Astrocyte of the spinal cord (primary cell): ENCODE results near the gene NT5C3B.
"Not testable (repeated sequence)": the region's sequence is repeated elsewhere in the genome, so short reads cannot be mapped to it uniquely, and the experiment has no call there.

Experiments
- DNase-seq: peaks from one replicate; pipeline ENCODE4 v3.0.0; 2011; ENCODE audit warnings: low read depth, low spot score
- H3K4me3 ChIP-seq: 2 replicates; pipeline ENCODE4 v1.5.1; 2011; ENCODE audit warnings: low read depth, mild to moderate bottlenecking, low read length, moderate library complexity
- in situ Hi-C: cut with HindIII; loops from 2 replicates; pipeline ENCODE4 v1.10.0; 2017; ENCODE audit warnings: low sequenced_read_pairs
- TF ChIP-seq, protein P1 (sequence below): IDR thresholded peaks from 2 replicates; pipeline ENCODE4 v1.5.1; 2012; ENCODE audit warnings: low read depth, mild to moderate bottlenecking, low read length, inconsistent platforms

Gene NT5C3B

DNA sequence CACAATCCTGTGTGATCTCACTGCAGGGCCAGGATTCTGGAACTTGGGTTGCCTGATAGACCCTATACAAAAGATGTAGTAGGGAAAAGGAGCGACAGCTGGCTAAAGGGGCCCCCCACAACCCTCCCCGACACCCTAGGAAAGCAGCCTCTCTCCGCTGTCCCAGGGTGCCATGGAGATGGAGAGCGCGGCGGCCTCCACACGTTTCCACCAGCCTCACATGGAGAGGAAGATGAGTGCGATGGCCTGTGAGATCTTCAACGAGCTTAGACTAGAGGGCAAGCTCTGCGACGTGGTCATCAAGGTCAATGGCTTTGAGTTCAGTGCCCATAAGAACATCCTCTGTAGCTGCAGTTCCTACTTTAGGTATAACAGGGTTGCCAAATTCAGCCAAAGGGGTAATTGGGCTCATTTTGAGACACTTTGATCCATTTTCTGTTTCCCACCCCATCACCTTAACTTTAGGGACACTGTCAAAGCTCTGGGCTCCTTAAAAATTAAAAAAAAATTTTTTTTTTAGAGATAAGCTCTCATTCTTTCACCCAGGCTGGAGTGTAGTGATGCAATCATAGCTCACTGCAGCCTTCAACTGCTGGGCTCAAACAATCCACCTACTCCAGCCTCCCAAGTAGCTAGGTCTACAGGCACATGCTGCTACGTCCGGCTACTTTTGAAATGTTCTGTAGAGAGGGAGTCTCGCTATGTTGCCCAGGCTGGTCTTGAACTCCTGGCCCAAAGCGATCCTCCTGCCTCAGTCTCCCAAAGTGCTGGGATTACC lies 1.9 kb upstream of the NT5C3B start, which contains the start of gene KLHL10:
Gene KLHL10 (plus strand): TSS at position 65 of the 778 bp plus-strand sequence. CDS start 108 bp downstream, at position 173.
- DNase-seq: no peak
- TF ChIP-seq, protein P1, sequence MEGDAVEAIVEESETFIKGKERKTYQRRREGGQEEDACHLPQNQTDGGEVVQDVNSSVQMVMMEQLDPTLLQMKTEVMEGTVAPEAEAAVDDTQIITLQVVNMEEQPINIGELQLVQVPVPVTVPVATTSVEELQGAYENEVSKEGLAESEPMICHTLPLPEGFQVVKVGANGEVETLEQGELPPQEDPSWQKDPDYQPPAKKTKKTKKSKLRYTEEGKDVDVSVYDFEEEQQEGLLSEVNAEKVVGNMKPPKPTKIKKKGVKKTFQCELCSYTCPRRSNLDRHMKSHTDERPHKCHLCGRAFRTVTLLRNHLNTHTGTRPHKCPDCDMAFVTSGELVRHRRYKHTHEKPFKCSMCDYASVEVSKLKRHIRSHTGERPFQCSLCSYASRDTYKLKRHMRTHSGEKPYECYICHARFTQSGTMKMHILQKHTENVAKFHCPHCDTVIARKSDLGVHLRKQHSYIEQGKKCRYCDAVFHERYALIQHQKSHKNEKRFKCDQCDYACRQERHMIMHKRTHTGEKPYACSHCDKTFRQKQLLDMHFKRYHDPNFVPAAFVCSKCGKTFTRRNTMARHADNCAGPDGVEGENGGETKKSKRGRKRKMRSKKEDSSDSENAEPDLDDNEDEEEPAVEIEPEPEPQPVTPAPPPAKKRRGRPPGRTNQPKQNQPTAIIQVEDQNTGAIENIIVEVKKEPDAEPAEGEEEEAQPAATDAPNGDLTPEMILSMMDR: no peak
- H3K4me3 ChIP-seq: no peak within 1 kb of the TSS
- in situ Hi-C loops: no loop called here

DNA sequence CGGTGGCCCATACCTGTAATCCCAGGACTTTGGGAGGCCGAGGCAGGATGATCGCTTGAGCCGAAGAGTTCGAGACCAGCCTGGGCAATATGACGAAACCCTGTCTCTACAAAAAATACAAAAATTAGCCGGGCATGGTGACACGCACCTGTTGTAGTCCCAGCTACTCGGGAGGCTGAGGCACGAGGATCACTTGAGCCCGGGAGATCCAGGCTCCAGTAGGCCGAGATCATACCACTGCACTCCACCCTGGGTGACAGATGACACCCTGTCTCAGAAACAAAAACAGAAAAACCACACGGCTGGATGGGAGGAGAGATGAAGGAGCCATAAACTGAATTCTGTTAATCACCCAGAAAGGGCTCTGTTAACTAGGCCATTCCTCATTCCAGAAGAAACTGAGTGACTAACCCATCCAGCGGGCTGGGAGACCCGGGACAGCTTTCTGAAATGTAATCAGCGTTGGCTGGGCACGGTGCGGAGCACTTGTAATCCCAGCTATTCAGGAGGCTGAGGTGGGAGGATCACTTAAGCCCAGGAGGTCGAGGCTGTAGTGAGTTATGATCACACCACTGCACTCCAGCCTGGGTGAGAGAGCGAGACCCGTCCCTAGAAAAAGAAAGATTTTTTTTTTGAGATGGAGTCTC lies 641 bp upstream of the NT5C3B start:
- no peak for DNase-seq
- H3K4me3 ChIP-seq: peak overlapping the region; percentile 66
- in situ Hi-C loops: no loop called here
- TF ChIP-seq, protein P1: no peak

DNA sequence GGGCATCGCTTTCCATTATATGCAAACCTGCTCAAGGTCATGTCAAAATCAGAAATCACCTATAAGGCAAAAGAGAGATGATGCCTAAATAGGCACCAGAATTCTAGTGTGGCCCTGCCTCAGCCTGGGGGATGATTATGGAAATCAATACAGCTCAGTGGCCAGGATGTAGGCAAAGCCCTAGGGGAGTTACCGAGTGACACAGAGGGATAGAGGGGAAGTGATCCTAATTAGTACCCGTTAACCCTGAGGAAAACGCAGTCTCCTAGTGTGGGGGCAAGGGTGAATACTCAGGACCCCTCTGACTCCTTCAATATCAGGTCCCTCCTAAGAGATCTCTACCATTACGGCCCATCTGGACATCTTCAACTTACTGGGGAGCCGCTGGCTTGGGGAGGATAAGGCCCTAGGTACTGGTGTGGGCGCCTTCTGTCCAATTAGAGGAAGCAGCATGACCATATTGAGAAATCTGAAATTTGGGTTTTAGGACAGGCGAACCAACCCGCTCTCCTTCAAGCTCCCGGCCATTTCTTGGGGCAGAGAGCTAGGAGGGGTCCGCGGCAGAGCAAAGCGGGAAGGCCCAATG lies 725 bp downstream of the NT5C3B start:
- in situ Hi-C loops: no loop called here

DNA sequence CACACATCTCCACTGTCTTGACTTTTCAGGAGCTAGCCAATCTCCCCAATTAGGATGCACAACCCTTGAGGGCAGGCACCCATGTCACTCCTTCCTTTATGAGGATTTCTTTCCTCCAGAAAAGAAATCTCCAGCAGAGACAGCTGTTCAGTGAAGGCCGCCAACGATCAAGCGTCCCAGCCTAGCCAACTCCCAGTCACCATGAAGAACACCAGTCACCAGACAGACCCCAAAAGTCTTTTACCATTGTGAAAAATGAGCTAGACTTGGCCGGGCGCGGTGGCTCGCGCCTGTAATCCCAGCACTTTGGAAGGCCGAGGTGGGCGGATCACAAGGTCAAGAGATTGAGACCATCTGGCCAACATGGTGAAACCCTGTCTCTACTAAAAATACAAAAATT lies 6.1 kb downstream of the NT5C3B start:
- in situ Hi-C loops, DNase-seq, H3K4me3 ChIP-seq: not testable (repeated sequence)

More for the DNA sequence above, 725 bp downstream of the NT5C3B start:
- TF ChIP-seq, protein P1: no peak
- DNase-seq: no peak
- peak overlapping the region; percentile 66 for H3K4me3 ChIP-seq

DNA sequence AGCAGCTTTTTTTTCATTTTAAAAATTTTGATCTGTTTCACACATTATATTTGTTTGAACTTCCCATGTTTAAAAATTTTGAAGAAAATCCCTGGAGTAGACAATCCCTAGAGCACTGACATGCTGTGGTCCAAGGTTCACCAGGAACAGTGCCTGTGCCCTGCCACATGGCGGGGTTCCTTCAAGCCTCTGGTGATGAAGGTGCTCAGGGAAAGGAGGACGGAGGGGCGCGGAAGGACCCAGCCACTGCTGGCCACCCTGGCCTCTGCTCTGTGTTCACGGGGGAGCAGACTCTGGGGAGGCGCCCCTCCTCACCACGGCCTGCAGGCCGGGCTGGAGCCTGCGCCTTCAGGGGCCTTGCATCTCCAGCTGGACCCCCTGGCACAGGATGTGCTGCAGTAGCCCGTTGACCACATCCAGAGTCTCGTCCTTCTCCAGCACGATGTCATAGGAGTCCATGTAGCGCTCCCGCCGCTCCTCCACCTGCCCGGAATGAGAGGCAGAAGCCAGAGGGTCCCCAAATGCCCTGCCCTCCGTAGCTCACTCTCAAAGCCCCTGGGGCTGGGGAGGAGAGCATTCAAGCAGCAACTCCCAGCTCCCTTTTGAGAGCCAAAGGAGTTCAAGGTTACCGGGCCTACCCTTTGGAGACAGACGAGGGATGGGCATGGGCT lies 10.7 kb downstream of the NT5C3B start:
- H3K4me3 ChIP-seq: no peak overlapping the region
- in situ Hi-C loops: no loop called here
- no peak for DNase-seq
- TF ChIP-seq, protein P1: no peak

DNA sequence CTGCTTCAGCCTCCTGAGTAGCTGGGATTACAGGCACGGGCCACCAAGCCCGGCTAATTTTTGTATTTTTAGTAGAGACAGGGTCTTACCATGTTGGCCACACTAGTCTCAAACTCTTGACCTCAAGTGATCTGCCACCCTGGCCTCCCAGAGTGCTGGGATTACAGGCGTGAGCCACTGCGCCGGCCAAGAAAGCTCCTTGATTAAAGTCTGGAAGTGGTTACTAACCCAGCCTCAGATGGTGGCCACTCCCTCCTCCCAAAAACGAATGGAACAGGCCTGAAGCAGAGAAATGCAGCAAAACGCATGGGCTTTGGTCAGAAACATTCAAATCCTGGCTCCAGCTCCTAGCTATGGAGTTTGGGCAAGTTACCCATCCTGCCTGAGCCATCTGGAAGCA lies 11.9 kb downstream of the NT5C3B start:
- TF ChIP-seq, protein P1: no peak
- no peak for DNase-seq
- in situ Hi-C loops: no loop called here
- no peak overlapping the region for H3K4me3 ChIP-seq
